ENCODE results near the gene FAM174C. TPM values are rescaled to one million over a fixed set of nuclear protein-coding genes. Genes with fewer than 3 reads are reported as not detected.

Gene FAM174C
- total and polyA plus RNA-seq, 2 of the 8 experiments (the other 6 are each of a cell fraction or from before 2014, with no cell fraction given) = 44.5 to 125 TPM

DNA sequence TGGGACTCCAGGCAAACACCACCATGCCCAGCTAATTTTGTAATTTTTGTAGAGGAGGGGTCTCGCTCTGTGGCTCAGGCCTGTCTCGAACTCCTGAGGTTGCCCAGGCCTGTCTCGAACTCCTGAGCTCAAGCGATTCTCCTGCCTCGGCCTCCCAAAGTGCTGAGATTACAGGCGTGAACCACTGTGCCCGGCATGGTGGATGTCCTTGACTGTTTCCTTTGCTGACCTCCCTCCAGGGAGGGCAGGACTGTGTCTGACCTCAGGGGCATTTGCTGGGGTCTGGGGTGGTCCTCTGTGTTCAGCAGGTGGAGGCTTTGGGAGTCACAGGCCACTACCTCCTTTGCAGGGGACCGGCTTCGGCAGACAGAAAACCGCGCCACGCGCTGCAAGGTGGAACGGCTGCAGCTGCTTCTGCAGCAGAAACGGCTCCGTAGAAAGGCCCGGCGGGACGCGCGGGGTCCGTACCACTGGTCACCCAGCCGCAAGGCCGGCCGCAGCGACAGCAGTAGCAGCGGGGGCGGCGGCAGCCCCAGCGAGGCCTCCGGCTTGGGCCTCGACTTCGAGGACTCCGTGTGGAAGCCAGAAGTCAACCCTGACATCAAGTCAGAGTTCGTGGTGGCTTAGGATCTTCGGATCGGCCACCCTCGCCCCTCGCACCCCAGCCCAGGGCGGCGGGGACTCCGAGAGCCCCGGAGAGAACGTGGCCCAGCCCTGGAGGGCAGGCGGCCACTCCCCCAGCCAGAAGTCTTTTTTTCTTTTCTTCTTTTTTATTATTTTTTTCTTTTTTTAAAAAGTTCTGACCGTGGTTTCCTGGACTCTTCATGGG, 18.5 kb upstream of the FAM174C start:
- Histone ChIP-seq H2BK5ac (ENCODE audit: low read depth, low read length) (no peak overlapping the region), H3K4me3 (ENCODE audit: extremely low read depth in 1 of 4, insufficient read depth in 2 of 4, low read depth in 3 of 4, low read length in 4 of 4) (no peak overlapping the region), H3K23me2 (ENCODE audit: low read depth, low read length) (peaks cover 13% of the 10 kb centered on the region; the same call in 1 of the 2 replicates), H3K4ac (replicated peaks; ENCODE audit: insufficient read length, low read depth, low read length) (no peak overlapping the region), H4K91ac (replicated peaks; ENCODE audit: insufficient read length, low read length) (no peak overlapping the region), H3K14ac (ENCODE audit: insufficient read length) (no peak overlapping the region), H3K9me3 (ENCODE audit: insufficient read depth in 2 of 2, low read depth in 1 of 2, low read length in 1 of 2) (no peaks in the 10 kb centered on the region), H2BK12ac (ENCODE audit: low read depth, low read length) (no peak overlapping the region), H3K4me1 (replicated peaks in 1 of 4; ENCODE audit: control insufficient read depth in 3 of 4, insufficient read depth in 4 of 4, low read length in 3 of 4) (peaks cover 0 to 35% (median 21%) of the 10 kb centered on the region in 4 experiments; a peak in 6 of 7 replicates), H3K9ac (replicated peaks in 1 of 4; ENCODE audit: extremely low read depth in 1 of 4, low read depth in 3 of 4, low read length in 3 of 4) (no peak overlapping the region), H3K4me2 (ENCODE audit: insufficient read depth in 1 of 2, low read depth in 2 of 2, low read length in 2 of 2) (no peak overlapping the region), H3K79me1 (ENCODE audit: low read depth, low read length) (peaks cover 12% of the 10 kb centered on the region; the same call in 1 of the 2 replicates), H3K27ac (ENCODE audit: low read depth, low read length) (no peak overlapping the region), H4K5ac (ENCODE audit: insufficient read length, low read depth, low read length) (no peak overlapping the region), H3K36me3 (ENCODE audit: control insufficient read depth in 2 of 4, insufficient read depth in 4 of 4, low read length in 3 of 4) (peaks cover 23 to 66% (median 37%) of the 10 kb centered on the region in 4 experiments), H2BK15ac (ENCODE audit: low read length) (no peak overlapping the region), H3K23ac (ENCODE audit: insufficient read length) (no peak overlapping the region), H3K27me3 (replicated peaks in 1 of 4; ENCODE audit: control insufficient read depth in 3 of 4, extremely low read depth in 1 of 4, insufficient read depth in 3 of 4, low read length in 3 of 4) (no peaks in the 10 kb centered on the region; a peak in 1 of 7 replicates), H3K79me2 (ENCODE audit: control insufficient read depth in 1 of 2, insufficient read depth in 2 of 2, low read length in 2 of 2) (peaks cover under 1 to 32% of the 10 kb centered on the region in 2 experiments; a peak in 3 of 4 replicates), H3K56ac (replicated peaks; ENCODE audit: insufficient read length, low read depth, low read length) (no peak overlapping the region), H4K8ac (ENCODE audit: extremely low read depth, insufficient read depth, low read length) (no peak overlapping the region), H2AFZ (ENCODE audit: low read length) (no peak overlapping the region), H2BK20ac (ENCODE audit: low read length) (no peak overlapping the region), H2BK120ac (replicated peaks; ENCODE audit: low read depth, low read length) (no peak overlapping the region), H4K20me1 (replicated peaks in 1 of 2; ENCODE audit: control insufficient read depth in 1 of 2, insufficient read depth in 2 of 2, low read length in 2 of 2) (peaks cover 17 to 32% of the 10 kb centered on the region in 2 experiments), H3K18ac (ENCODE audit: extremely low read depth, low read length) (no peak overlapping the region), H2AK5ac (ENCODE audit: low read depth, low read length) (no peak overlapping the region)
- TF ChIP-seq POU5F1 (IDR thresholded peaks at IDR 0.05; ENCODE audit: low read depth, low read length) (no peak), POLR2AphosphoS5 (IDR thresholded peaks at IDR 0.05; ENCODE audit: low read depth, low read length) (0 out of 2 replicates have a peak, but pooled peaks have one; percentile 40), POLR2A (IDR thresholded peaks at IDR 0.05; ENCODE audit: control extremely low read depth in 1 of 2, low read depth in 2 of 2, low read length in 2 of 2) (0 out of 3 replicates have a peak, but pooled peaks of 1 of the 2 experiments have one; percentile 19)
- DNase-seq (ENCODE audit: low read depth in 1 of 2, low spot score in 2 of 2) = no peak
- POLR2A ChIA-PET (ENCODE audit: partially characterized antibody) = interaction anchor here (1.1 to 19.4 kb wide), 6 partner anchors 8 to 152 kb away, joined by 3 to 456 read pairs (median 168); partner anchors contain the start of genes ATP5F1D, CBARP, CIRBP and FAM174C
- CTCF ChIA-PET (ENCODE audit: partially characterized antibody) = interaction anchor here (0.6 to 15.9 kb wide), 3 partner anchors 10 to 221 kb away, joined by 4 to 212 read pairs (median 42); partner anchors contain the start of gene ATP5F1D
- 93% methylated on average over 42 of the region's 46 CpGs; no CpG with 5 or more reads in 1 of the 2 experiments for WGBS, 2 experiments (ENCODE audit: extremely low coverage in 1 of 2, insufficient coverage in 1 of 2, insufficient read length in 1 of 2, insufficient replicate concordance in 2 of 2, low coverage in 1 of 2, low lambda C conversion rate in 2 of 2, missing lambda C conversion rate in 1 of 2)
- no peak for FAIRE-seq

All from H1 (cell line).